ENCODE data around the gene SMARCA2. TPM values are rescaled to one million over a fixed set of nuclear protein-coding genes. Genes with fewer than 3 reads are reported as not detected.

Gene SMARCA2
- total RNA-seq, 2 donors from 2014 or later, result 63.8 to 109 TPM

GRCh38 chr9:2173170-2173569 is 158.0 kb downstream of the SMARCA2 start:
- DNase-seq (ENCODE audit: low spot score), result no peak
- Histone ChIP-seq H3K4me1 (no peaks in the 10 kb centered on the region), H3K4me3 (no peak overlapping the region), H3K9me3 (no peaks in the 10 kb centered on the region), H3K27ac (no peak overlapping the region), H3K27me3 (no peaks in the 10 kb centered on the region), H3K36me3 (peaks cover 13% of the 10 kb centered on the region)
- TF ChIP-seq, protein P1, sequence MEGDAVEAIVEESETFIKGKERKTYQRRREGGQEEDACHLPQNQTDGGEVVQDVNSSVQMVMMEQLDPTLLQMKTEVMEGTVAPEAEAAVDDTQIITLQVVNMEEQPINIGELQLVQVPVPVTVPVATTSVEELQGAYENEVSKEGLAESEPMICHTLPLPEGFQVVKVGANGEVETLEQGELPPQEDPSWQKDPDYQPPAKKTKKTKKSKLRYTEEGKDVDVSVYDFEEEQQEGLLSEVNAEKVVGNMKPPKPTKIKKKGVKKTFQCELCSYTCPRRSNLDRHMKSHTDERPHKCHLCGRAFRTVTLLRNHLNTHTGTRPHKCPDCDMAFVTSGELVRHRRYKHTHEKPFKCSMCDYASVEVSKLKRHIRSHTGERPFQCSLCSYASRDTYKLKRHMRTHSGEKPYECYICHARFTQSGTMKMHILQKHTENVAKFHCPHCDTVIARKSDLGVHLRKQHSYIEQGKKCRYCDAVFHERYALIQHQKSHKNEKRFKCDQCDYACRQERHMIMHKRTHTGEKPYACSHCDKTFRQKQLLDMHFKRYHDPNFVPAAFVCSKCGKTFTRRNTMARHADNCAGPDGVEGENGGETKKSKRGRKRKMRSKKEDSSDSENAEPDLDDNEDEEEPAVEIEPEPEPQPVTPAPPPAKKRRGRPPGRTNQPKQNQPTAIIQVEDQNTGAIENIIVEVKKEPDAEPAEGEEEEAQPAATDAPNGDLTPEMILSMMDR (IDR thresholded peaks at IDR 0.05), result no peak

GRCh38 chr9:2173861-2174260 is 158.7 kb downstream of the SMARCA2 start:
- Histone ChIP-seq H3K4me1 (no peaks in the 10 kb centered on the region), H3K4me3 (no peak overlapping the region), H3K27ac (no peak overlapping the region), H3K36me3 (peaks cover 10% of the 10 kb centered on the region), H3K27me3 (no peaks in the 10 kb centered on the region), H3K9me3 (no peaks in the 10 kb centered on the region)
- TF ChIP-seq, protein P1 (IDR thresholded peaks at IDR 0.05), result no peak
- no peak for DNase-seq (ENCODE audit: low spot score)

DNA sequence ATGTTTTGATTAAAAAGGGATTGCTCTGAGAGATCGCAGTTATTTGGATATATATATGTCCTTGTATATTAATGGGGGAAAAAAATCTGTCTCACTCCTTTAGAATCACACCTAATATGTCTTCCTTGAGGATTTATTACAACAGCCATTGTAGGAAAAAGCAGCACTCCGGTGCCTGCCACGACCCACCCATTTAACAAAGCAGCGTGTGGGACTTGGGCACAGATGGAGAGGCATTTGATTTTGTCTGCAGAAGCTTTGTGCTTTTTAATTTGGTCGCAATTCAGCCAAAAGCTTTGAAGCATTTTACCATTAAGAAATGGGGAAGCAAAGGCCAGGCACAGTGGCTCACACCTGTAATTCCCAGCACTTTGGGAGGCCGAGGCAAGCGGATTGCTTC is 159.2 kb downstream of the SMARCA2 start:
- Histone ChIP-seq H3K4me3 (no peak overlapping the region), H3K27ac (no peak overlapping the region), H3K4me1 (no peaks in the 10 kb centered on the region), H3K36me3 (peaks cover 6% of the 10 kb centered on the region), H3K27me3 (no peaks in the 10 kb centered on the region), H3K9me3 (no peaks in the 10 kb centered on the region)
- no peak for DNase-seq (ENCODE audit: low spot score)
- TF ChIP-seq, protein P1 (IDR thresholded peaks at IDR 0.05), result no peak

DNA sequence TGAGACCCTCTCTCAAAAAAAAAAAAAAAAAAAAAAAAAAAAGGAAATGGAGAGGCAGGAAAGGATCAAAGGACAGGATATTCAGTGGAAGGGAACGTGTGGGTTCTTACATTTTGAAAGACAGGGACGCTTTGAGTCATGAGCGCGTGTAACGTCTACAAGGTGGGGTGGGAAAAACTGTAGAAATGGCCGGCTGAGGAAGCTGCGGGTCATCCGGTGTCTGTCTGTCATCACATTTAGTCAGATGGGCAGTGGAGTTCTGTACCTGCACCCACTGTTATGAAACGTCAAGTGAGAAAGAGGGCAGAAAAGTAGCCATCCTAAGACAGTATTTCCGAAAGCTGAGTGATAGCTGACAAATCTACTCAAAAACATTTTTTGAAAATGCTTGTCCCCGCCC is 159.8 kb downstream of the SMARCA2 start:
- H3K9me3 ChIP-seq, result no peaks in the 10 kb centered on the region
- no peaks in the 10 kb centered on the region for H3K4me1 ChIP-seq
- TF ChIP-seq, protein P1 (IDR thresholded peaks at IDR 0.05), result no peak
- H3K4me3 ChIP-seq, result no peak overlapping the region
- peaks cover 6% of the 10 kb centered on the region for H3K36me3 ChIP-seq
- H3K27me3 ChIP-seq, result no peaks in the 10 kb centered on the region
- no peak for DNase-seq (ENCODE audit: low spot score)
- no peak overlapping the region for H3K27ac ChIP-seq

- TF ChIP-seq, protein P1 (IDR thresholded peaks at IDR 0.05), result no peak
- H3K36me3 ChIP-seq, result no peaks in the 10 kb centered on the region
- DNase-seq (ENCODE audit: low spot score), result no peak
- H3K4me1 ChIP-seq, result no peaks in the 10 kb centered on the region
- no peaks in the 10 kb centered on the region for H3K27me3 ChIP-seq
- H3K4me3 ChIP-seq, result no peak overlapping the region
- no peak overlapping the region for H3K27ac ChIP-seq
- H3K9me3 ChIP-seq, result no peaks in the 10 kb centered on the region
These were observed 162.0 kb downstream of the SMARCA2 start for GRCh38 chr9:2177121-2177520.

DNA sequence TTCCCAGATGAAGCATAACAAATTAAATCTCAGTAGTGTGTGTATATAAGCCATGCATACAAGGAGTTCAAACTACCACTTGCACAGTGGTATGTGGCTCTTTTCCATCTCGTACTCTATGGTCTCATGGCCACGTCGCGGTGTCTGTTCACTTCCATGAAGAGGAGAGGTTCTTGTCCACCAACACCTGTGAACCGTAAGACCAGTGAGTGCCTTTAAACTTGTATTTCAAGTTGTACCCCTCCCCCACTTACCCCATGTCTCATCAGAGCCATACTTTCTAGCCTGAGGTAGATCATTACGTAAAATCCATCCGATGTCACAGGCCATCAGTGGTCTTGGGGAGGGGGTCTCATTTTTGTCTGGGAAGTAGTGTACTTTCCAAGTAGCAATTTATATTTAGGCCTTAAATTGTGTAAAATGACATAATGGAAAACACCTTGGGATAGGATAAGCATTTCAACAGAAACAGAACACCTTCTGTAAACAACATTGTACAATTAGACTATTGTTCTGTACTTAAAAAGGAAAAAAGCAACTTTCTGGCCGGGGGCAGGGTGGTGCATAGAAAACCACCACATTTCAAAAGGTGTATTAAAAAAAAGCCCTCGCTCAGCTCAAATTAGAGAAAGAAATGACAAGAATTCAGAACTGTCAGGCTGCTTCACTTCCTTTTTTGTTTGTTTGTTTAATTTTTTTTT is 163.0 kb downstream of the SMARCA2 start:
- Histone ChIP-seq H3K9me3 (no peaks in the 10 kb centered on the region), H3K4me3 (no peak overlapping the region), H3K36me3 (peaks cover 4% of the 10 kb centered on the region), H3K27ac (no peak overlapping the region), H3K4me1 (no peaks in the 10 kb centered on the region), H3K27me3 (no peaks in the 10 kb centered on the region)
- TF ChIP-seq, protein P1 (IDR thresholded peaks at IDR 0.05), result no peak
- DNase-seq (ENCODE audit: low spot score), result no peak

Measured in right atrium auricular region (tissue), 2 donors.